WERI-Rb-1 (cell line): ENCODE measurements around the gene PKHD1.

Experiments
- DNase-seq: peaks from one replicate; pipeline ENCODE4 v3.0.0-alpha.2; 2020
- H3K27ac ChIP-seq: fragments of 250-450 bp; sonication (Bioruptor Pico); 2 replicates; pipeline ENCODE4 v1.5.1; 2020; ENCODE audit warnings: mild to moderate bottlenecking, moderate library complexity
- H3K27me3 ChIP-seq: fragments of 250-450 bp; sonication (Bioruptor Pico); 2 replicates; pipeline ENCODE4 v1.5.1; 2021; ENCODE audit warnings: mild to moderate bottlenecking, low read depth, moderate library complexity; ENCODE audit not compliant: insufficient read depth, severe bottlenecking
- H3K36me3 ChIP-seq: fragments of 250-450 bp; sonication (Bioruptor Pico); 2 replicates; pipeline ENCODE4 v1.5.1; 2020; ENCODE audit warnings: mild to moderate bottlenecking, moderate library complexity
- H3K4me3 ChIP-seq: 2 replicates; pipeline ENCODE4 v1.5.1; 2011; ENCODE audit warnings: low read depth, mild to moderate bottlenecking, control low read depth, low read length
- H3K9me3 ChIP-seq: fragments of 250-450 bp; sonication (Bioruptor Pico); 2 replicates; pipeline ENCODE4 v1.5.1; 2021; ENCODE audit warnings: mild to moderate bottlenecking, moderate library complexity; ENCODE audit not compliant: severe bottlenecking
- CTCF ChIP-seq: IDR thresholded peaks from 2 replicates; pipeline ENCODE4 v1.5.1; 2011; ENCODE audit warnings: low read depth, mild to moderate bottlenecking, control low read depth, inconsistent platforms, low read length

Gene PKHD1

GRCh38 chr6:51616243-51616642, 471.2 kb downstream of the PKHD1 start:
- Histone ChIP-seq H3K27me3 (no peaks in the 10 kb centered on the region), H3K9me3 (no peaks in the 10 kb centered on the region), H3K4me3 (no peak overlapping the region), H3K36me3 (no peaks in the 10 kb centered on the region), H3K27ac (no peak overlapping the region)
- no peak for DNase-seq
- TF ChIP-seq CTCF = no peak

GRCh38 chr6:51614725-51615124, 472.7 kb downstream of the PKHD1 start:
- Histone ChIP-seq H3K9me3 (no peaks in the 10 kb centered on the region), H3K27me3 (no peaks in the 10 kb centered on the region), H3K27ac (no peak overlapping the region), H3K36me3 (no peaks in the 10 kb centered on the region), H3K4me3 (no peak overlapping the region)
- no peak for TF ChIP-seq CTCF
- no peak for DNase-seq

- no peak for DNase-seq
- Histone ChIP-seq H3K4me3 (no peak overlapping the region), H3K36me3 (no peaks in the 10 kb centered on the region), H3K9me3 (no peaks in the 10 kb centered on the region), H3K27me3 (no peaks in the 10 kb centered on the region), H3K27ac (no peak overlapping the region)
- TF ChIP-seq CTCF = no peak
These were observed 473.9 kb downstream of the PKHD1 start for GRCh38 chr6:51613558-51613957.

- DNase-seq = no peak
- no peak for TF ChIP-seq CTCF
- Histone ChIP-seq H3K9me3 (no peaks in the 10 kb centered on the region), H3K36me3 (no peaks in the 10 kb centered on the region), H3K27me3 (no peaks in the 10 kb centered on the region), H3K27ac (no peak overlapping the region), H3K4me3 (no peak overlapping the region)
These were observed 478.5 kb downstream of the PKHD1 start for GRCh38 chr6:51608932-51609331.

GRCh38 chr6:51608383-51608782, 479.0 kb downstream of the PKHD1 start:
- Histone ChIP-seq H3K9me3 (no peaks in the 10 kb centered on the region), H3K4me3 (no peak overlapping the region), H3K36me3 (no peaks in the 10 kb centered on the region), H3K27me3 (no peaks in the 10 kb centered on the region), H3K27ac (no peak overlapping the region)
- DNase-seq = no peak
- TF ChIP-seq CTCF = no peak

- DNase-seq = no peak
These were observed 486.9 kb downstream of the PKHD1 start for GRCh38 chr6:51600514-51600913.

More at GRCh38 chr6:51600514-51600913, 486.9 kb downstream of the PKHD1 start:
- H3K9me3 ChIP-seq = peaks cover 8% of the 10 kb centered on the region
- H3K27ac ChIP-seq = no peak overlapping the region
- no peak overlapping the region for H3K4me3 ChIP-seq
- TF ChIP-seq CTCF = no peak
- H3K27me3 ChIP-seq = no peaks in the 10 kb centered on the region
- no peaks in the 10 kb centered on the region for H3K36me3 ChIP-seq
